Activated T-cell treated with anti-CD3 and anti-CD28 coated beads, Interleukin-2, amount 50 U/mL, for 72 hours (primary cell): Measurements from ENCODE around the gene INSYN2A. TPM values are rescaled to one million over a fixed set of nuclear protein-coding genes. Genes with fewer than 3 reads are reported as not detected.

ENCODE experiments used
- ATAC-seq, 2 donors: fragments of 150-1000 bp; cut with Tn5 transposase; replicated peaks in 1 of 2; 2 replicates each; pipeline ENCODE4 v1.10.0; 2021; ENCODE audit warnings: moderate library complexity in 2 of 2, mild to moderate bottlenecking in 1 of 2
- DNase-seq, 2 donors: peaks; one replicate each; pipeline ENCODE4 v3.0.0; 2021 to 2022; ENCODE audit warnings: mixed read lengths in 1 of 2
- H3K27ac Mint-ChIP-seq: one replicate; pipeline ENCODE4 v1.8.0; 2022; ENCODE audit warnings: mild to moderate bottlenecking, moderate library complexity, mixed read lengths
- H3K27me3 Mint-ChIP-seq: one replicate; pipeline ENCODE4 v1.8.0; 2022; ENCODE audit warnings: low read depth, mixed read lengths
- H3K36me3 Mint-ChIP-seq, 2 donors: one replicate each; pipeline ENCODE4 v1.8.0; 2022; ENCODE audit warnings: mixed read lengths in 2 of 2, mild to moderate bottlenecking in 1 of 2; ENCODE audit not compliant: insufficient read depth in 2 of 2
- H3K4me1 Mint-ChIP-seq: one replicate; pipeline ENCODE4 v1.8.0; 2022; ENCODE audit warnings: low read depth, mixed read lengths
- H3K4me3 Mint-ChIP-seq, 2 donors: one replicate each; pipeline ENCODE4 v1.8.0; 2022; ENCODE audit warnings: mild to moderate bottlenecking in 2 of 2, mixed read lengths in 2 of 2, moderate library complexity in 2 of 2
- H3K9me3 Mint-ChIP-seq, 2 donors: one replicate each; pipeline ENCODE4 v1.8.0; 2022; ENCODE audit warnings: mixed read lengths in 2 of 2
- total RNA-seq, 2 donors: library from RNA; stranded (reverse); gene quantifications; one replicate each; pipeline ENCODE4 v1.2.3, GENCODE V29; 2022

Gene INSYN2A, protein sequence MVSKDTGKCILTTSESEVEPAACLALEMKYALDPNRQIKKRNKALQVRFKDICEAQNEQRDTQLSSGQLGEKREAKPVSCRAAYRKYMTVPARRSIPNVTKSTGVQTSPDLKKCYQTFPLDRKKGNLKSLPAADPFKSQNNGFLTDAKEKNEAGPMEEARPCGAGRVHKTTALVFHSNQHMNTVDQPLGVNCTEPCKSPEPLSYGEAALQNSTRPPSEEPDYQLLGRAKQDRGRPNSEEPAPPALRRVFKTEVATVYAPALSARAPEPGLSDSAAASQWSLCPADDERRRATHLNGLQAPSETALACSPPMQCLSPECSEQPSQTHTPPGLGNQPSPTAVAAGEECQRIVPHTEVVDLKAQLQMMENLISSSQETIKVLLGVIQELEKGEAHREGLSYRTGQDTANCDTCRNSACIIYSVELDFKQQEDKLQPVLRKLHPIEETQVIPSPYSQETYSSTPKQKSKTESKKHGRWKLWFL
- total RNA-seq = not detected

DNA sequence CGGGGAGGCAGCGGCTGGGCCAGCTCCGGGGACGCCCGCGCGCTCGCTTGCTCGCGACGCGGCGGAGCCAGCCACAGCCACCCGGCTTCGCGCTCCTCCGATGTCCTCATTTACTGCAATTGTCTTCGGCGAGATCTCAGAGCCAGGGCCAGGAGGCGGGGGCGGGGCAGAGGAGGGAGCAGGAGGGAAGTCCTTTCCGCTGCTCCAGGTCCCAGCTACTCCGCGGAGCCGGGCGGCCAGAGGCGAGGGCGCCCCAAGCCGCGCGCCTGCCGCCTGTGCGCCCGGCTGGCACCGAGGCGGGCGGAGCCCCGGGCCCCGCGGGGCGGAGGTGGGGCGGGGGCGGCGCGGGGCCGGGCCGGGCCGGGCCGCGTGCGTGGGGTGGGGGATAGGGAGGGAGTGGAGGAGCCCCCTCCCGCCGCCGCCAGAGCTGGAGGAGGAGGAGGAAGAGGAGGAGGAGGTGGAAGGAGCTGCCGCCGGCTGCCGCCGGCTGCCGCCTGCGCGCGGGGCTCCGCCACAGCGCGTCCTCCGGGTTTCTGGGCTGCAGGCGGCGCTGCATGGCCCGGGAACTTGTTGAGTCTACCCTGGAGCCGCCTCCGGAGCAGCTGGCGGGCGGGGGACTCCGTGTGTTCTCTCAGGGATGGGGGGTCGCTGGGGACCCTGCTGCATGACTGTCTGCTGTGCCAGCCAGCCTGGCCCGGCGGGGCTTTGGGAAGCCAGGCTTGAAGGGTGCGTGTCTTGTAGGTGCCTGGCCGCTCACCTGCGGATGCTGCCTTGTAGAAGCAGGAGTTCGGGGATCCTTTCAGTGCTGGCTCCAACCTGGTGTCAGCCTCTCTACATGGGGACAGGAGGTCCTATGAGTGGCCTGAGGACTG is at the start of gene INSYN2A:
Gene INSYN2A (minus strand): TSS at position 310 of the 872 bp plus-strand sequence. CDS start 20,196 bp downstream, outside the sequence.
- Mint-ChIP-seq H3K36me3 (no peaks in the 10 kb centered on the region), H3K27me3 (peaks cover 42% of the 10 kb centered on the region), H3K9me3 (no peaks in the 10 kb centered on the region), H3K4me3 (peak within 1 kb of the TSS; percentile 29 to 66), H3K27ac (no peak within 1 kb of the TSS), H3K4me1 (no peaks in the 10 kb centered on the region)
- peak in 1 of 2 donors; percentile 3 for DNase-seq
- peak in 1 of 2 donors; percentile 15 for ATAC-seq

DNA sequence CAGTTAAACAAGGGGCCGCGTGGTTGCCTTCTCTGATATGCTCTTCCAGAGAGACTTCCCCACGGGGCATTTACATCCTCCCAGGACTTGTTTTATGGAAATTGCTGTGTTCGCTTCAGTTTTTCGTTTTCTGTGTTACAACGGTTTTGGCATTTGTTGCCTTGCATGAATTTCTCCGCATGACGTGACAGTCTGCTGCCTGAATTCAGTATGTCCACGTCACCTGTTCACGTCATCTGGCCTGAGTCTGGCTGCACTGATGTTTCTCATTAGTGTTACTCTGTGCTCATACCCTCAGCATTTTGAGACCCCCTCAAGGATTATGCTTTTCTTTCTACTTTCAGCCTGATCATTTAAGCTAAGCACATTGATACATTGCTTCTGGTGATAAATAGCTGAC is 49.1 kb upstream of the INSYN2A start:
- H3K9me3 Mint-ChIP-seq = no peaks in the 10 kb centered on the region
- H3K36me3 Mint-ChIP-seq = no peaks in the 10 kb centered on the region
- no peaks in the 10 kb centered on the region for H3K4me1 Mint-ChIP-seq
- no peak overlapping the region for H3K27ac Mint-ChIP-seq
- H3K4me3 Mint-ChIP-seq = no peak overlapping the region
- H3K27me3 Mint-ChIP-seq = peaks cover 7% of the 10 kb centered on the region
- no peak for ATAC-seq
- no peak for DNase-seq

- DNase-seq = peak; percentile 23 to 44
- H3K36me3 Mint-ChIP-seq = no peaks in the 10 kb centered on the region
- no peaks in the 10 kb centered on the region for H3K9me3 Mint-ChIP-seq
- no peak overlapping the region for H3K4me3 Mint-ChIP-seq
- peaks cover 7% of the 10 kb centered on the region for H3K27me3 Mint-ChIP-seq
- no peak overlapping the region for H3K27ac Mint-ChIP-seq
- no peak for ATAC-seq
- H3K4me1 Mint-ChIP-seq = no peaks in the 10 kb centered on the region
These were observed 47.3 kb upstream of the INSYN2A start for GRCh38 chr10:127243490-127244272.

DNA sequence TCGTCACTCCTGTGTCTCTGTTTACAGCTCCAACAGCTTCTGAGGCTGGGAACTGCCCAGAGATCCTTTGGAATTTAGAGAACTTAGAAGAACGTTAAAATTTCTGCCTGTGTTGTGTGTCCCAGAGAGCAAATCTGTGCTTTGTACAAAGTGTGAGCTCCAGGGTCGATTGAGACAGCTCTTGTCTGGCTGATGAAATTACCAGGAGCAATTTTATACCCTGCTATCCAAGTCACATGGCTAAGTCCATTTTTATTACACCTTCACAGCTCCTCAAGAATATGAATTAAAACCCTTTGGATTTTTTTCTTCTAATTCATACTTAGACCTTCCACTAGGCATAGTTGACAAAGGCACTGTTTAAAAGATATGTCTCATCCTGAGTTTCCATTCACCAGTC is 46.5 kb upstream of the INSYN2A start:
- ATAC-seq (no peak), DNase-seq (no peak)
- Mint-ChIP-seq H3K27ac (no peak overlapping the region), H3K4me3 (no peak overlapping the region), H3K27me3 (peaks cover 7% of the 10 kb centered on the region), H3K36me3 (no peaks in the 10 kb centered on the region), H3K4me1 (no peaks in the 10 kb centered on the region), H3K9me3 (no peaks in the 10 kb centered on the region)

- Mint-ChIP-seq H3K4me3 (no peak overlapping the region), H3K27me3 (no peaks in the 10 kb centered on the region), H3K36me3 (no peaks in the 10 kb centered on the region), H3K9me3 (no peaks in the 10 kb centered on the region), H3K27ac (no peak overlapping the region), H3K4me1 (no peaks in the 10 kb centered on the region)
- DNase-seq (no peak), ATAC-seq (no peak)
These were observed 39.9 kb upstream of the INSYN2A start for GRCh38 chr10:127236266-127236665.

DNA sequence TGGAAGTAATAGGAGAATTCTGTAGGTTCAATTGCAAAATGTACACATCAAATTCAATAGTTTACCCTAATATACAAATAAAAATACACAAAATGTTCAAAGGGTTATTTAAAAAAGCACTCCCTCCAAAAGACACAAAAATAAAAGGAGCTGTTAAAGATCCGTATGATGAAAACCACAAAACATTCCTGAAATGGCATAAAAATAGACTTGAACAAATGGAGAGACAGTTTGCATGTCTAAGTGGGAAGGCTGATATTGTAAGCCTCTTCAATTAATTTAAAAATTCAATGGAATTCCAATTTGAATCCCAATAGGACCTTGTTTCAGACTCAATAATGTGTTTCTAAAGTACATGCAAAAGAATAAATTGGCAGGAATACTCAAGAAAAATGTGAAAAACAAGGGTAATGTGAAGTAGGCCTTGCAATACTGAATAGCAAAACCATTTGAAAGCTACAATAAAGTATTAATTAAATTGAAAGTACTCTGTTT is 38.0 kb upstream of the INSYN2A start:
- Mint-ChIP-seq H3K36me3 (no peaks in the 10 kb centered on the region), H3K27me3 (no peaks in the 10 kb centered on the region)
- ATAC-seq = no peak

GRCh38 chr10:127228195-127228787 is 31.9 kb upstream of the INSYN2A start:
- Mint-ChIP-seq H3K27ac (no peak overlapping the region), H3K27me3 (no peaks in the 10 kb centered on the region), H3K9me3 (no peaks in the 10 kb centered on the region), H3K4me3 (no peak overlapping the region), H3K36me3 (no peaks in the 10 kb centered on the region), H3K4me1 (no peaks in the 10 kb centered on the region)
- DNase-seq (no peak), ATAC-seq (no peak)

More for the DNA sequence above, 38.0 kb upstream of the INSYN2A start:
- Mint-ChIP-seq H3K4me3 (no peak overlapping the region), H3K4me1 (no peaks in the 10 kb centered on the region), H3K27ac (no peak overlapping the region), H3K9me3 (no peaks in the 10 kb centered on the region)
- DNase-seq = no peak

DNA sequence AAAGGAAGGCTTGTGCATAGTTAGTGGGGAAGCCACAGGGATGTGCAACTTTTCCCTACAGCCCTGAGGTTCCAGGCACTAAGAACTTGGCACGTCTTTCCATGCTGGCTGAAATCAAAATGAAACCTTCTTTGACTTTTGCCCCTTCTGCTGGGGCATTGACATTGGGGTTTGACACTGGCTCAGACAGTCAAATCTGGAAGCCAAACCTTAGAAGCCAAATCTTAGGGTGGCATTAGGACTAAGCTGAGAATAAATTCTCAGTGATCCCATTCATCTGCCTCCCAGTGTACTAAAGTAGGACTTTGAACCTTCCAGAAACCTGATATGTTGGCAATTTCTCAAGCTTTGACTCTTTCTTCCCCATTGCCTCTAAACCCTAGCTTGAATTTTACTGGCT is 31.3 kb upstream of the INSYN2A start:
- no peak for ATAC-seq
- H3K27ac Mint-ChIP-seq = no peak overlapping the region

GRCh38 chr10:127227027-127227426 is 30.6 kb upstream of the INSYN2A start:
- no peaks in the 10 kb centered on the region for H3K9me3 Mint-ChIP-seq
- no peaks in the 10 kb centered on the region for H3K4me1 Mint-ChIP-seq
- H3K4me3 Mint-ChIP-seq = no peak overlapping the region
- DNase-seq = no peak
- no peaks in the 10 kb centered on the region for H3K36me3 Mint-ChIP-seq
- H3K27ac Mint-ChIP-seq = no peak overlapping the region
- no peaks in the 10 kb centered on the region for H3K27me3 Mint-ChIP-seq
- ATAC-seq = no peak

More for the DNA sequence above, 31.3 kb upstream of the INSYN2A start:
- H3K36me3 Mint-ChIP-seq = no peaks in the 10 kb centered on the region
- H3K4me3 Mint-ChIP-seq = no peak overlapping the region
- H3K27me3 Mint-ChIP-seq = no peaks in the 10 kb centered on the region
- no peaks in the 10 kb centered on the region for H3K9me3 Mint-ChIP-seq
- no peak for DNase-seq
- H3K4me1 Mint-ChIP-seq = no peaks in the 10 kb centered on the region

DNA sequence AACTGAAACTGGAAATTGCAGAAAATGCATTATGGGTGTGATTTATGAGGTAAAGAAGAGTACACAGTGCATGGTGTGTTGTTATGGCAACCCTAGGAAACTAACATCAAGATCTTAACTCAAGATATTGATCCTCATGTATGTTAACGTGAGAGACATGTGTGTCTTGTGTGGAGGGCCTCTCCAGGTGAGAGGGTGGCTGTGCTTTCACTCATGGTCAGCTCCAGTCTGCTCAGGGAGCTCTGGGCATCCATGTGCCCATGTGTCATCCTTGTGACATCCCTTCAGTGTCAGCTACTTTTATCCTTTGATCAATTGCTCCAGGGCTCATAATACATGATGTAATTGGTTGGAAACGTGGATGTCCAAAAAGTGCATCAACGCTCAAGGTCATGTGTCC is 24.9 kb upstream of the INSYN2A start:
- ATAC-seq (no peak), DNase-seq (no peak)
- H3K36me3 Mint-ChIP-seq = no peaks in the 10 kb centered on the region
- H3K27me3 Mint-ChIP-seq = no peaks in the 10 kb centered on the region
- no peaks in the 10 kb centered on the region for H3K9me3 Mint-ChIP-seq
- no peaks in the 10 kb centered on the region for H3K4me1 Mint-ChIP-seq
- no peak overlapping the region for H3K27ac Mint-ChIP-seq
- no peak overlapping the region for H3K4me3 Mint-ChIP-seq

- no peak for ATAC-seq
- Mint-ChIP-seq H3K4me3 (no peak overlapping the region), H3K36me3 (no peaks in the 10 kb centered on the region), H3K27ac (no peak overlapping the region), H3K4me1 (no peaks in the 10 kb centered on the region), H3K27me3 (no peaks in the 10 kb centered on the region), H3K9me3 (no peaks in the 10 kb centered on the region)
- no peak for DNase-seq
These were observed 22.3 kb upstream of the INSYN2A start for GRCh38 chr10:127218658-127219057.

DNA sequence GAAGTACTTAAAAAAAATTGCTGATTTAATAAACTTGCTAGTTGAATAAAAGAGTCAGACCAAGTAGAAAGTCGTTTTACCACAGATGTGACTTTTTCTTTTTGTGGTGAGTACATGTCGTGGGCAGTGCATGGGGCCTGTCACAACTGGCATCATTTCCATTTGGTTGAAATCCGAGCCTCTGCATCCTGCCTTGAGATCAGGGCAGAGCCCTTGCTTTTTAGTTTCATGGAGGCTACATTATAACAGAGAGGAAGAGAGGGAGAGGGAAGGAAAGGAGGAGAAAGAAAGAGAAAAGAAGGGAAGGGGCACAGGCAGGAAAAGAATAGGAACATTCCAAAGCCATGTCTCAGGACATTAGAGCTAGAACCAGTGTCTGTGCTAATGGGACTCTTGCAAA is 20.4 kb upstream of the INSYN2A start:
- Mint-ChIP-seq H3K4me1 (no peaks in the 10 kb centered on the region), H3K4me3 (no peak overlapping the region), H3K36me3 (no peaks in the 10 kb centered on the region), H3K27me3 (no peaks in the 10 kb centered on the region), H3K27ac (no peak overlapping the region), H3K9me3 (no peaks in the 10 kb centered on the region)
- ATAC-seq (no peak), DNase-seq (no peak)
